KG1 (cell line): ENCODE results near the gene KRTAP10-4.
"Not testable (repeated sequence)": the region's sequence is repeated elsewhere in the genome, so short reads cannot be mapped to it uniquely, and the experiment has no call there.

ENCODE experiments used
- DNase-seq: peaks from one replicate; lab custom pipeline; 2025; lab: John Stamatoyannopoulos, UW

Gene KRTAP10-4

GRCh38 chr21:44599264-44600029 lies 25.9 kb downstream of the KRTAP10-4 start:
- no peak for DNase-seq

GRCh38 chr21:44600118-44600978 lies 26.8 kb downstream of the KRTAP10-4 start, which contains the start of gene KRTAP10-7:
TSS of gene KRTAP10-7 (plus strand) at chr21:44600597. CDS start at chr21:44600622, 25 bp downstream.
- DNase-seq: not testable (repeated sequence)

- not testable (repeated sequence) for DNase-seq
Measured at GRCh38 chr21:44601091-44601490, 27.6 kb downstream of the KRTAP10-4 start.

- no peak for DNase-seq
Measured at GRCh38 chr21:44601596-44602462, 28.3 kb downstream of the KRTAP10-4 start.

- DNase-seq: no peak
Measured at GRCh38 chr21:44602463-44602850, 28.9 kb downstream of the KRTAP10-4 start.

GRCh38 chr21:44603109-44603875 lies 29.8 kb downstream of the KRTAP10-4 start:
- no peak for DNase-seq

- no peak for DNase-seq
Measured at GRCh38 chr21:44603911-44604310, 30.4 kb downstream of the KRTAP10-4 start.

- DNase-seq: no peak
Measured at GRCh38 chr21:44606495-44606894, 33.0 kb downstream of the KRTAP10-4 start.

GRCh38 chr21:44609193-44609592 lies 35.7 kb downstream of the KRTAP10-4 start:
- no peak for DNase-seq

- not testable (repeated sequence) for DNase-seq
Measured at GRCh38 chr21:44610157-44610843, 36.8 kb downstream of the KRTAP10-4 start.

GRCh38 chr21:44611551-44611950 lies 38.0 kb downstream of the KRTAP10-4 start:
- DNase-seq: no peak

GRCh38 chr21:44612029-44612486 lies 38.5 kb downstream of the KRTAP10-4 start, which contains the start of gene KRTAP10-8:
TSS of gene KRTAP10-8 (plus strand) at chr21:44612079. CDS start at chr21:44612101, 22 bp downstream.
- no peak for DNase-seq

GRCh38 chr21:44612669-44613229 lies 39.2 kb downstream of the KRTAP10-4 start:
- DNase-seq: no peak

- no peak for DNase-seq
Measured at GRCh38 chr21:44613386-44614155, 40.0 kb downstream of the KRTAP10-4 start.

GRCh38 chr21:44614161-44614631 lies 40.7 kb downstream of the KRTAP10-4 start:
- no peak for DNase-seq

GRCh38 chr21:44614961-44615391 lies 41.4 kb downstream of the KRTAP10-4 start:
- DNase-seq: no peak

- no peak for DNase-seq
Measured at GRCh38 chr21:44615466-44615865, 41.9 kb downstream of the KRTAP10-4 start.

- no peak for DNase-seq
Measured at GRCh38 chr21:44615911-44616590, 42.5 kb downstream of the KRTAP10-4 start.

- DNase-seq: no peak
Measured at GRCh38 chr21:44616591-44616926, 43.0 kb downstream of the KRTAP10-4 start.
